ENCODE measurements around the gene CERT1. TPM values are rescaled to one million over a fixed set of nuclear protein-coding genes. Genes with fewer than 3 reads are reported as not detected.

The CERT1 gene
- total RNA-seq, 1 experiment from 2014 or later: 50.2 TPM

GRCh38 chr5:75524591-75524990 is 13.2 kb upstream of the CERT1 start:
- Histone ChIP-seq H3K23ac (ENCODE audit: insufficient read length, low read depth, low read length) (no peak overlapping the region), H4K91ac (ENCODE audit: insufficient read length, low read depth, low read length) (no peak overlapping the region), H2AFZ (ENCODE audit: low read length) (no peak overlapping the region), H3K9ac (ENCODE audit: extremely low read depth, insufficient read length, low read length) (no peak overlapping the region), H4K5ac (ENCODE audit: insufficient read length, low read depth, low read length) (no peak overlapping the region), H3K79me1 (ENCODE audit: insufficient read depth, low read depth, low read length, poor library complexity, severe bottlenecking) (peaks cover 6% of the 10 kb centered on the region), H2BK5ac (ENCODE audit: insufficient read length, low read length) (no peak overlapping the region), H3K18ac (ENCODE audit: insufficient read length, low read depth, low read length) (no peak overlapping the region), H3K79me2 (ENCODE audit: insufficient read depth, low read length) (peaks cover 2% of the 10 kb centered on the region; the same call in 1 of the 2 replicates), H3K56ac (ENCODE audit: insufficient read length, low read depth, low read length) (no peak overlapping the region), H2AK5ac (ENCODE audit: insufficient read length, low read length) (no peak overlapping the region), H2BK120ac (ENCODE audit: low read depth, low read length, poor library complexity, severe bottlenecking) (no peak overlapping the region), H3K27me3 (ENCODE audit: insufficient read depth, low read length) (no peaks in the 10 kb centered on the region), H2BK20ac (ENCODE audit: low read depth, low read length, poor library complexity, severe bottlenecking) (no peak overlapping the region), H2BK15ac (ENCODE audit: low read depth, low read length) (no peak overlapping the region), H4K8ac (replicated peaks; ENCODE audit: insufficient read length, low read depth, low read length) (no peak overlapping the region), H3K4me2 (ENCODE audit: insufficient read depth, insufficient read length, low read length) (no peak overlapping the region), H3K9me3 (ENCODE audit: control insufficient read depth, low read depth, low read length) (no peaks in the 10 kb centered on the region), H4K20me1 (ENCODE audit: control insufficient read depth, insufficient read depth, insufficient read length) (no peaks in the 10 kb centered on the region), H3T11ph (ENCODE audit: low read length) (no peak overlapping the region), H3K4me1 (ENCODE audit: insufficient read depth, low read length) (no peaks in the 10 kb centered on the region), H3K27ac (ENCODE audit: insufficient read length, low read depth, low read length) (no peak overlapping the region), H2BK12ac (ENCODE audit: insufficient read length, low read depth, low read length) (no peak overlapping the region), H3K23me2 (ENCODE audit: insufficient read length, low read depth, low read length, poor library complexity, severe bottlenecking) (no peaks in the 10 kb centered on the region), H3K14ac (ENCODE audit: insufficient read depth, low read length) (no peak overlapping the region), H3K4ac (ENCODE audit: low read depth, low read length) (no peak overlapping the region)
- H3K36me3 Mint-ChIP-seq (ENCODE audit: insufficient read depth in 1 of 3, low read depth in 3 of 3): peaks cover 17 to 20% (median 18%) of the 10 kb centered on the region in 3 experiments
- H3K4me3 Mint-ChIP-seq: no peak overlapping the region
- no peak for DNase-seq
- H3K27me3 Mint-ChIP-seq (ENCODE audit: low read depth): no peaks in the 10 kb centered on the region
- peaks cover 2 to 4% of the 10 kb centered on the region in 2 experiments; a peak in 3 of 4 replicates for H3K4me1 Mint-ChIP-seq
- H3K9me3 Mint-ChIP-seq: peaks cover 12% of the 10 kb centered on the region in 2 experiments
- WGBS (ENCODE audit: extremely low coverage, insufficient read length, low lambda C conversion rate): no CpG with 5 or more reads among the region's 1 CpG
- TF ChIP-seq, protein P1, sequence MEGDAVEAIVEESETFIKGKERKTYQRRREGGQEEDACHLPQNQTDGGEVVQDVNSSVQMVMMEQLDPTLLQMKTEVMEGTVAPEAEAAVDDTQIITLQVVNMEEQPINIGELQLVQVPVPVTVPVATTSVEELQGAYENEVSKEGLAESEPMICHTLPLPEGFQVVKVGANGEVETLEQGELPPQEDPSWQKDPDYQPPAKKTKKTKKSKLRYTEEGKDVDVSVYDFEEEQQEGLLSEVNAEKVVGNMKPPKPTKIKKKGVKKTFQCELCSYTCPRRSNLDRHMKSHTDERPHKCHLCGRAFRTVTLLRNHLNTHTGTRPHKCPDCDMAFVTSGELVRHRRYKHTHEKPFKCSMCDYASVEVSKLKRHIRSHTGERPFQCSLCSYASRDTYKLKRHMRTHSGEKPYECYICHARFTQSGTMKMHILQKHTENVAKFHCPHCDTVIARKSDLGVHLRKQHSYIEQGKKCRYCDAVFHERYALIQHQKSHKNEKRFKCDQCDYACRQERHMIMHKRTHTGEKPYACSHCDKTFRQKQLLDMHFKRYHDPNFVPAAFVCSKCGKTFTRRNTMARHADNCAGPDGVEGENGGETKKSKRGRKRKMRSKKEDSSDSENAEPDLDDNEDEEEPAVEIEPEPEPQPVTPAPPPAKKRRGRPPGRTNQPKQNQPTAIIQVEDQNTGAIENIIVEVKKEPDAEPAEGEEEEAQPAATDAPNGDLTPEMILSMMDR (conservative IDR thresholded peaks at IDR 0.05): no peak
- H3K27ac Mint-ChIP-seq: no peak overlapping the region

All from H9 (cell line).